ENCODE results near the gene EVL.

The EVL gene

DNA sequence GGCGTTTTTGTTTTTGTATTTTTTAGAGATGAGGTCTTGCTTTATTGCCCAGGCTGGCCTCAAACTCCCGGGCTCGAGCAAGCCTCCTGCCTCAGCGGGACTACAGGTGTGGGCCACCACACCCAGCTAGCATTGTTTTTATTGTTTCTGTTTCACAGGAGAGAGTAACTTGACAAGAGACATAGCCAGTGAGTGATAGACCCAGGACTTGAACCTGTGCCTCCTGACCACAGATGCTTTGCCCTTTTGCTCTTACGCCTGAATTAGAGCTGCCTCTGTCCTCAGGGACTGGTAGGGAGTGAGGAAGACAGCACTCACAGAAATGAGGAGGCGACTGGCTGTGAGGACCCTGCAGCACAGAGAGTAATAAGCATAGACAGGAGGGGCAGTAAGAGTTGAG is 2.3 kb downstream of the EVL start:
- no peak for DNase-seq

DNA sequence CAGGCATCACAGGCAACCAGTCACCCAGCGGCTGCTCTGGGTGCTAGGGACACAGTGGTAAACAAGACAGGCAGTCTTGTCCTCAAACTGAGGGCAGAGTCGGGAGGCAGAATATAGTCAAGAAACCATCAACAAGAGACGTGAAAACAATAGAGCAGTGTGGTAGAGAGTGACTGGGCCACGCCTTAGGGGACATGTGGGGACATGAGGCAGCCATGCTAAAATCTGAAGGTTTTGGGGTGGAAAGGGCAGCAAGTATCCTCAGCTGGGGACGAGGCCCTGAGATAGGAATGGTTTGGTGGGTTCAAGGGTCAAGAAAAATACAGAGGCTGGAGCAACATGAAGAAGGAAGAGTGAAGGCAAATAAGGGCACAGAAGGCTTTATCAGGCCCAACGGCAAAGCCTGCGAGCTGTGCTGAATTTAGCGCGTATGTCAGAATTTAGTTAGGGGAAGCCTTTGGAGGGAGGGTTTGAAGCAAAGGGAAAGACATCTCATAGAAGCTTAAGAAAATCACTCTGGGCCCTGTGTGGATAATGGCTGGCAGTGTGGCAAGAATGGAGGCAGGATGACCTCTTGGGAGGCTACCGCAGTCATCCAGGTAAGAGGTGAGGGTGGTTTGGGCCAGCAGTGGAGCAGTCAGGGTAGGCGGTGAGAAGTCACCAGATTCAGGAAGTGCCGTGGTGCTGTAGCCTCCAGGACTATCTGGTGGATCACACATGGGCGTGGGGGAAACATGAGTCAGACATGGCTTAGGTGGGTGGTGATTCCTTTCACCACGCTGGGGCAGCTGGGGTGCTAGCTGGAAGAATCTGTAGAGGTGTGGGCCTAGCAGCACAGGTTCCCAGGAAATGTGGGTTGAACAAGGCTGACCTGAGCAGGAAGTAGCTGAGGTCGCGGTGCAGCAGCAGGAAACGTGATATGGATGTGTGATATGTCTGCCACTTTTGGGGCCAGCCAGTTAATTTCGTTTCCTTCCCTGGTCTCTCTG is 3.0 kb downstream of the EVL start:
- peak; percentile 90 for DNase-seq

DNA sequence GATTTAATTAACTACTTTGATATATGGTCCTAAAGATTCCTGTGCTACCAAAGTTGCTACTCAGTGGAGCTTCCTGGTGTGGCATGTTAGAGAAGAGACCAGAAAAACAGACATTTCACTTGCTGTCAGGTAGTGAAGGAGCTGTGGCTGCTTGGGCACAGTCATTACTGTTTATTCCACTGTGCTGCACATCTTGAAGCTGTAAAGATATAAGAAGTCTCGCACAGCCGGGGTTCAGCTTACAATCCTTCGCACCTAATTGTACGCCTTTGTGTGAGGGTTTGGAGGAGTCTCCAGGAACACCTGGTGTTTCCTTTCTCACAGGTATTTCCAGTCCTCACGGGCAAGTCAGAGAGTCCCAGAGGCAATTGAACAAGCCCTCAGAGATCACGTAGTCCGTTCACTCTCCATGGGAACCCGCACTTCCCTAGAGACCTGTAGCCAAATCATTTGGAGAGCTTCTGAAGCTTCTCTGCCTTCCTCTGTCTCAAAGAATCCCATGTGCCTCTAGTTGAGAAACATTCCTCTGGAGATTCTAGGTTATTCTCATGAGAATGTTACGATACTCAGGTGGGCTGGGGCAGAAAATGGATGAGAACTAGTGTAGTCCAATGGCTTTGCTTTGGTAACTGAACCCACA is 4.1 kb downstream of the EVL start:
- DNase-seq: no peak

DNA sequence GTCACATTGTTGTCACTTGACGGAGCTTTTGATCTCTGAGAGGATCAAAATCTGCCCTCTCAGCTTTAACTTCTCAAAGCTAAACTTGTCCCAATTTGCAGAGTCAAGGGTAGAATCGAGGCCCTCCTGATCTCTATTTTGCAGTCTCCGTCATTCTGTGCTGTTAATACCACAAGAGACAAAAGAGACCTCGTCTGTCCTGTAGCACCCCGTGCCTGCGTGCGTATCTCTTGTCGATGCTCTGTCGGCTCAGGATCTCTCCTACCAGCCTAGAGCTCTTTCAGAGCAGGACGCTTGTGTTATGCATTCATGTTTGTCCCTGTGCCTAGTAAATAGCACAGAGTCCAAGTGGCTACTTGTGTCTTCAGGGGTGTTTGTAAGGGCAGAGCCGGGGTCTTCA is 5.1 kb downstream of the EVL start:
- DNase-seq: no peak

DNA sequence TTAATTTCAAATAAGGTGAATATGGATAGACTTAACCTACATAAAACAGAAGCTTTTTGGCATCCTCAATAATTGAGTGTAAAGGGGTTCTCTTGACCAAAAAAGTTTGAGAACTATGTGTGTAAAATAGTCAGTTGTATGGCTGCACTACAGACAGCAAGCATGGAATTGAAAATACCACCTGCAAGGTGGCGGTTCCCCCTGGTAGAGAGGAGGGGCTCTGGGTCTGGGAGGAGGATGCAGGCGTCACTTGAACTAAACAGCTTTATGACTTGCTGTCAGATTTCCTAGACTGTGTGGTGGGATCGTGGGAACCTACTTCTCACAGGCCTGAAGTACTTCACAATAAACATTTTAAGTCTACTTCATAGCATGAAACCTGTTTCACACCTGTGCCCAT is 6.3 kb downstream of the EVL start:
- no peak for DNase-seq

DNA sequence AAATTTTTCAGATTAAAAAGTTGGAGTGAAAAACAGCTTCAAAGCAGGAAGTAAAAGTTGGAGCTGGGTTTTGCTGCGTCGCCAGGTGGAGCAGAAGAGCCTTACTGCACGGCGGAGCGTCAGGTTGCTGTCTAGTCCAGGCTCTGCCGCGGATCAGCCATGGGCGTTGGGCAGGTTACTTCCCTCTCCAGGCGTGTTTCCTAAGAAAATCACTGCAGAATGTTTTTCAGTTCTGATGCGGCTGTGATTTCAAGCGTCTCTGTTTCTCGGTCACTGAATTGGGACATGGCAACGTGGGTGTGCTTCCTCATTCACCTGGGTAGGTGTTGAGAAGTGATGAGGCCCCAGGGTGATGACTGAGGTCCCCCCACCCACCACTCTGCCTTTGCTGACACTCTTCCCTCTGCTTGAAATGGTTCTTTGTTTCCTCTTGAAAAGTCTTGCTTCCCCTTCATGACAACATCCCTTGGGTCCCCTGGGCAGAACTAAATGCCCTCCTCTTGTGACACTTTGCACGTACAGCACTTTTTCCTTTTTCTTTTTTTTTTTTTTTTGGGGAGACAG is 7.6 kb downstream of the EVL start:
- peak; percentile 72 for DNase-seq

DNA sequence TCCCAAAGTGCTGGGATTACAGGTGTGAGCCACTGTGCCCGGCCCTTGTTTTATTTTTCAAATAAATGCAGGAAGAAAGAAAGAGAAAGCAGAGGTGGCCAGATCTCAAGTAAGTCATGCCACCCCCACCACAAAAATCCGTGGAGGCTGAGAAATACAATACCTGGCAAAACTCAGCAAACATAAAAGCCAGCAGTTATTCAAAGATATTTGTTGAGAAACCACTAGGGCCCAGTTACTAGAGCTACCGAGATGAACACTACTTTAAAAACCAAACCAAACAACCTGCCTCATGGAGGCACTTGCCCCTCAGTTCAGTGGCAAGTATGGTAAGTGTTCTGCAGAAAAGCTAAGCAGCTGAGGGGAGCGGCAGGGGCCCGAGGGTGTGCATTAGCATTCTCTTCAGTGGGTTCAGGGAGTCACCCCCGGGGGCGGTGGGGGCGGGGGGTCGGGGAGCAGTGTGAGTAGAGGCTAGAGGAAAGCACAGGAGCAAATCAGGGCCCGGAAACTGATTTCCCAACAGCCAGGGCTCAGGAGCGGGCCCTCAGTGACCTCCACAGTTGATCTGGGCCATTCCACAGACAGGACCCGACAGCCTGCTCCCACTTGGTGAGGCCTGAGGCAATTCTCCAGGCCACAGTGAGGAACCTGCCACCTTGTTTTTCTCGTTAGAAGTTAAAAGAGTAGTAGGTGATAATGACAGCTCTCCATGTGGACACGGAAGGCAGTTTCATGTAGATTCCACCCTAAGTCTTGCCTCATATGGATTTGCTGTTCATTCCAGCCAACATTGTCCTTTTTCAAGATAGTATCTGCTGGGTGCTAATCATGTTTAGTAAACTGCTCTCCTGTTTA is 8.6 kb downstream of the EVL start:
- no peak for DNase-seq

DNA sequence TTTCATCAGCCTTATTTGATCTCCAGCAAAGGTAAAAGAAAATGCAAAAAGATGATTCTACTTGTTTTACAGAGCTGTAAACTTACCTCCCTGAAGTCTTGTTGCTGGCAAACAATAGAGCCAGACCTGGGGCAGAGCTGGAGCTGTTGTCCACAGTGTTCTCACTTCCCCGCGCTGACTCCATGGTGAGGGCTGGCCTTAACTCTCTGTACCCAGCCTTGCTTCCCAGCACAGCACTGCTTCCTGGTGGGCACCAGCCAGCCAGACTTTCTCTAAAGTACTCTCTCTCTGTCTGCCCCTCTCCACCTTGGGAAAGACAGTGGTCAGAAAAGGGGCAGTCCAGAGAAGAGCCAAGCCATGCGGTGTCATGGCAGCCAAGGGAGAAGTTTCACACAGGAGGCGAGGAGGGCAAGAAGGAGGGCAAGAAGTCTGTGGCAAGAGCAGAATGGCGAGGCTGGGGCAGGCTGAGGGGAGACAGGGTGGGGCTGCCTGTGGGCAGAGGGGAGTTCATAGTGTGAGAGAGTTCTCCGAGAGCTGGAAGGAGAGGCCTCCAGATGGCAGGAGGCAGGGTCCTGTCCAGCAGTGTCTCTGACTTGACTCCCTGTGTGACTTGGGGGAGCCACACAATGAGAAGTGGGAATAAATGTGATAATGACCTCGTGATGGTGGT is 9.3 kb downstream of the EVL start:
- DNase-seq: no peak

DNA sequence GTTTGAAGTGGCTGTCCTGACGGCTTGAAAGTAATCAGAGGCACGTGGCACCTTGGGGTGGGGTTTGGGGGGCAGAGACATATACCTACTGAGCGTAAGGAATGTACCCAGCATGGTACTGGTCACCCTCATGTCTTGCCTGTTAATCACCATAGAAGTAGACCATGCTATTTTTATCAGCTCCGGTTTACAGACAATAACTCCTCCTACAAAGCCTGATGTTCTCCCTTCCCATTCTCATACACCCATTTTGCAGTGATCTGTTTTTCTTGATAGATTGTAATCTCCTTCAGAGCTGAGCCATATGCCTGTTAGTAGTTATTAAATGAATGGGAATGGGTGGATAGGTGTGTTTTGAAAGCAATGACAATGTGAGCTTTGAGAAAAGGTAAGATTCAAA is 10.5 kb downstream of the EVL start:
- no peak for DNase-seq

DNA sequence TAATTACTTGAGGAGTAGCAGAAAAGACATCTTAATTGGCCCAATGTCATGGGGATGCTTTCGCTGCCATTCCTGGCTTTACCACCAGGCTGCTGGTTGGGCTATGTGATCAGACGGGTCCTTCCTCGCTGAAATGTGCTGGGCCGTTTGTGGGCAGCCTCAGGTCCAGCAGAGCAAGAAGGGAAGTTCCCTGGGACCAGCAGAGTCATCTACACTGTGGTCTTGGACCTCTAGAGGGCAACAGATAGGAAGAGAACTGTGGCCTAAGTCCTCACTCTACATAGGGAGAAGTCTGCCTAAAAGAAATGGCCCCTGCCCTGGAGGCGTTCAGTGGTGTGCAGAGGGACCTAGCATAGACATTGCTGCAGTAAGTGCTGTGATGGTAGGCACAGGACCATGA is 10.9 kb downstream of the EVL start:
- peak; percentile 35 for DNase-seq

DNA sequence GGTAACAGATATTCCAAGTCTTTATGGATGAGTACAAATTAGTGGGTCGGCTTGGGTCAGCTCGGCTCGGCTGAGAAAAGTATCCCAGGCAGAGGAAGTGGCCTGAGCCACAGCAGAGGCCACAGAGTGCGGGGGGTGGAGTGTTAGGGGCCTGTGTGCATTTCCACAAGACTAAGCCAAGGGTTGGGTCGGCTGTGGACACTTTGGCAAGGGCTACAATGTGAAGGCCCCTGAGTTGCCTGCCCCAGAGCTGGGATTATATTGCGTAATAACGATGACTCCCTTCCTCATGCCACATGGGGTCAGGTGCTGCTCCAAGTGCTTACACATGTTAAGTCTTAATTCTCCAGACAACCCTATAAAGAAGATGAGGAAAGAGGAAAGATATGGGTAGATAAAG is 11.4 kb downstream of the EVL start:
- no peak for DNase-seq

DNA sequence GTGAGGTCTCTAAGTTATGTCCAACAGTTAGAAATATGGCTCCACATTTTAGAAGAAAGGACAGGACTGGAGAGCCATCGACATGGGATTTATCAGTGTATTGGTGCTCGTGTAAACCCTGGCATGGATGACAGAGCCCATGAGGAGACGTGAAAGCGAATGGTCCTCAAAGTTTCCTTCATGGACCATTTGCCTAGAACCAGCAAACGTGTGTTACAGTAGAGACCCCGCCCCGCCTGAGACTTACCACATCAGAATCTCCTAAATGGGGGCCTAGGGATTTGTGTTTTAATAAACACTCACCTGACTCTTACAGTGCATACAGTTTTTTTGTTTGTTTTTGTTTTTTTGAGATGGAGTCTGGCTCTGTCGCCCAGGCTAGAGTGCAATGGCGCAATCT is 12.2 kb downstream of the EVL start:
- no peak for DNase-seq

DNA sequence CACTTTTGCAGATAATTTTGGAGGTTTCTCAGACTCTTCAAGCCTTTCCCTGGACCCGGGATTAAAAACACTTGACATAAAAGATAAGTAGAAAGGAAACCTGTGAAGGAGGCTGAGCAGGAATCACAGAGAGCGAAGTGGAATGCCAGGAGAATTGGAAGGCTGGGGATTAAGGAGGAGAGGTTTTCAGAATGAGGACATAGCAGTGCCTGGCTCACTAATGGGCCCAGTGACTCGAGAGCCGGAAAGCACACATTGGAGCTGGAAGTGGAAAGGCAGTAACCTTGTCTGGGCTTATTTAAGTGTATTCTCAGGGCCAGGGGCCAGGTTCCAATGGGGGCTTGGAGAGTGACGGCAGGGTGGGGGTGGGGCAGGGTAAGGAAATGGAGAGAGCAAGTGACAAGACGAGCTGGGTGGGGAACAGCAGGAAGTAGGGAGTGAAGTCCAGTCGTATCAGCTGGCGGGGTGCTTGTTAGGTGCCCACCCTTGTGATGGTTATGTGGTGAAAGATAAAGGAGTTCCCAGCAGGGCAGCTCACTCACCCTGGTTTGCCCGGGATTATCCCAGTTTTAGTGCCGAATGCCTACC is 13.1 kb downstream of the EVL start:
- DNase-seq: no peak

DNA sequence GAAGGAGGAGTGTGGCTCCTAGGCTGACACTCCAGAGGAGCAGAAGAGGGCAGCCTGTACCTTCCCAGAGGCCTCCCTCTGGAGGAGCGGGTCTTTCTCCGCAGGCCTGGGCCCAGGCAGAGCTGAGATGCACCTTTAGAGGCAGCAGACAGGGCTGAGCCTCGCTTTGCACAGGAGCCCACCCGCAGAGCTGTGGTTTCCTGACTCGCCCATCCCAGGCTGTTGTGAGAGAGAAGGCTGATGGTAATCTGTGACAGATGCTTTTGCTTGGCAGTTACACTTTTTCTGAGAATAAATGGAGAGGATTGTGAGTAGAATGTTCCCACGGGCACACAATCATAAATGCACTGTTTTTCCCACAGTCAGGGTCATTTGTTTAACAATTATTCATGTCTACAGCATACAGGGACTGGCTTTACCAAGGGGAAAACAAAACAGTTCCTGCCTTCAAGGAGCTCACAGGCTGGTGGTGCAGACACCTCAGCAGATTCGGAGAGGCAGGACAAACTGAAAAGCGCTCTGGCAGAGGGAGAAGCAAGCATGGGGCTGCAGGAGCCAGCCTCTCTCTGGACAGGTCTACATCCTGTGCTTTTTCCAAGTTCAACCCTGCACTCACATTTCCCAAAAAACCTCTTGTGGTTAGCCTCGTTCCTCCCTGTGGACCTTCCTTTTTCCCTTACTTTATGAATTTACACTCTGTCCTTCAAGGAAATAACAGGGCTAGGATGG is 13.9 kb downstream of the EVL start:
- peak; percentile 74 for DNase-seq

DNA sequence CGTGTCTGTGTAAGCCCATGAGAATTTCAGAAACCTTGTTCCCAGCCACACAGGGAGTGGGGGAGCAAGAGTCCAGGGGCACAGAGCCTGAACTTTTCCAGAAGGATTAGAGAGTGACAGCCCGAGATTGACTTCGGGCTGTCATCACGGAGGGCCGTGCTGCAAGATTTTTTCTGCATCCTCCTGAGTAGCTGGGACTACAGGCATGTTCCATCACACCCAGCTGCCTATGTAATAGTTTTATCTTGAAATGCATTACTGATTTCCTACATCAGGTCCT is 14.4 kb downstream of the EVL start:
- DNase-seq: no peak

DNA sequence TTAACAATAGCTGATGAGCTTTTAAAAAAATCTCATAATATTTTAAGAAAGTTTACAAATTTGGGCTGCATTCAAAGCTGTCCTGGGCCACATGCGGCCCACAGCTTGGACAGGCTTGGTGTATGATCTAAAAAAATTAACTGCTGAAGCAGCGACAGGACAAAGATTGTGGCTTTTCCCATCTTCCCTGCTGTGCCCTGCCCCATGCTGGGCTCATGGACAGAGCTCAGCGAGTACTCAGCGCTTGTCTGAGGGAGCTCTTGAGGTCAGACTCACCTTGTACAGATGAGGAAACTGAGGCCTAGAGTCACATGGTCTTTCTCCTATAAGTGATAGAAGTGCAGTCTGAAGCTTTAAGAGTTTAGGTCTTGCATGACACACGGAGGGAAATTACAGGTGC is 15.0 kb downstream of the EVL start:
- no peak for DNase-seq

DNA sequence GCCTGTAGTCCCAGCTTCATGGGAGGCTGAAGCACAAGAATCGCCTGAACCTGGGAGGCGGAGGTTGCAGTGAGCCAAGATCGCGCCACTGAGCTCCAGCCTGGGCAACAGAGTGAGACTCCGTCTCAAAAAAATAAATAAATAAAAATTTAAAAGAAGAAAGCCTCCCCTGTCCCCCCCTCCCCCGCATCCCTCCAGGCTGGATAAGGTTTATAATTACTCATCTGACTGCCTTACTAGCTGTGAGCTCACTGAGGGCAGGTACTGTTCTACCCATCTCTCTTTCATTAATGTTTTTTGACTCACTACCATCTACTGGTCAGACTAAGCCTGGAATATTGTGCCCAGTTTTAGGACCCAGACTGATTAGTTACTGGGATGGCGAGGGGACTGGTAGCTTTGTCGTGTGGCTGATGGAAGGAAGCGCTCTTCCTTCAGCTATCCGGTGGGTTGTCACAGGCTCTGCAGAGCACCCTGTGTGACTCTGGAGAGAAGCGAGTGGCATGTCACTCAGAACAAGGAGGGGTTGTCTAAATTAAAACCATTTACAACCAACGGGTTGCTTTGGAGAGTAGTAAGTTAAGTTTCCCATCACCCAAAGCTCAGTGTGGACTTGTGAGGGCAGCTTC is 16.9 kb downstream of the EVL start:
- DNase-seq: no peak

DNA sequence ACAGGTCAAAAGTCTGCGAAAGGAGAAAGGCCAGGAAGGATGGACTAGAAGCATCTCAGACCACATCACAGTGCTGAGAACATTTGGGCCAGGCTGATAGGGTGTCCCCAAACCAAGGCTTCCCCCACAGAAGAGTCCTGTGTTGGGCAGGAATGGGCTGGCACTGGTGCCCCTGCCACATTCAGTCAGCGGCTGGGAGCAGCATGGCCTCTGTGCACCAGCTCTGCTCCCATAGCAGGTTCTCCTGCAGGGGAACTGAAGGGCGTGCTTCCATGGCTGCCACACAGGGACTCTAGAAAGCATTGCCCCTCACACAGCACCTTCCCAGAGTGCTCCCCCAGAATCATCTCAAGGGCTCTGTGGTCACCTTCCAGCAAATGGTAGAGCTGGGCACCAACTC is 17.5 kb downstream of the EVL start:
- DNase-seq: no peak

DNA sequence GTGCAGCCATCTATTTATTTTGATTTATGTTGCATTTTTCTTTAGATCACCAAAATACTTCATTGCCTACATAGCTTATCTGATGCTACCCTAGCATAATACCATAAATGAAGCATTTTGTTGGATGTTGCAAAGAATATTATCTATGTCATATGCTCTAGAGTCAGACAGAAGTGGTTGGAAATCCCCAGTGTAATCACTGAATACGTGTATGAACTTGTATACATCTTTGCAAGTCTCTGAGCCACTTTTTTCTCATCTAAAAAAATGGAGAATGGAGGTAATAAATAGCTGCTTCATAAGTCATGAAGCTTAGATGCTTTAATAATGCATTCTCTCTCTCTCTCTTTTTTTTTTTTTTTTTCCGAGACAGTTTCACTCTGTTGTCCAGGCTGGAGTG is 18.5 kb downstream of the EVL start:
- DNase-seq: no peak

DNA sequence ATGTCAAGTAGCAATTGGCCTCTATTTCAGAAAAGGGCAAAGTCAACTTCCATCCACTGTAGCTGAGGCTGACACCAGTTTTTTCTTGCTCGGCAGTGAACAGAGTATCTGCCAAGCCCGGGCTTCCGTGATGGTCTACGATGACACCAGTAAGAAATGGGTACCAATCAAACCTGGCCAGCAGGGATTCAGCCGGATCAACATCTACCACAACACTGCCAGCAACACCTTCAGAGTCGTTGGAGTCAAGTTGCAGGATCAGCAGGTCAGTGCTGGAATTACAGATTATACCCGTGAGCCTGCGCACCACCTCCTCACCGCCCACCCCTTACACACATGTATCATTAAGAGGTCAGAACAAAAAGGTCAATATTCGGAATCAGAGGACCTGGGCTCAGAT is 19.4 kb downstream of the EVL start:
- no peak for DNase-seq

DNA sequence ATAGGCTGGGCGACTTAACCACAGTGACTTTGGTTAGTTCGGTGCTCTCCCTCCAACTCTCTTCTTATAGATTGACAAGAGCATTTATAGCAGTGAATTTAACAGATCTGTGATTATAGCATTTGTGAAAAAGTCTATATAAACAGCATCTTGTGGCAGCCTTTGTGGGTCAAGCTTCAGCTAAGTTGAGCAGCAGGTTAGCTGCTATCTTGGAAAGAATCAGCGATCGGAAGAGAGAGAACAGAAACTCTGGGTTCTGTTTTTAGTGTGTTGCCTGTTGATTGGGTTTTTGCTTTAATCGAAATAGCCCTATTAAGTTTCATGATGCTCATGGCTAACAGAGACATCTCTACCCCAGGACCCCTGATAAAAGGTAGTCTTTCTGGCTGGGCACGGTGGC is 20.2 kb downstream of the EVL start:
- DNase-seq: no peak
